ENCODE results near the gene HPS6. TPM values are rescaled to one million over a fixed set of nuclear protein-coding genes. Genes with fewer than 3 reads are reported as not detected.

The HPS6 gene
- total and polyA plus RNA-seq, 2 experiments from 2014 or later: 23.6 to 44.4 TPM

DNA sequence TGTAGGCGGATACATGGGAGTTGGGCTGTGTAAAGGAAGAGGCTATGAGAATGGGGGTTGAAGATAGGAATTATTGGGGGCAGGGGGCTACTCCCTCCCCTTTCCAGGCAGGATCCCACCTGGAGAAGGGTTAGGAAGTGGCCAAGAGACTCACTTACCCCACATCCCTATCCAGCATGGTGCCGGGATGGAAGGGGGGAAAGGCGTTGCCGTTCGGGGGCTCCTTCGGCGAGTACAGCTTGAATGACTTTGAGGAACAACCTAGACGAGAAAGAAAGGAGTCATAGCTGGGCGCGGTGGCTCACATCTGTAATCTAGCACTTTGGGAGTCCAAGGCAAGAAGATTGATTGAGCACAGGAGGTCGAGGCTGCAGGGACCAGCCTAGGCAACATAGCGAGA lies 46.1 kb downstream of the HPS6 start:
- no peak overlapping the region for H3K27ac ChIP-seq
- H3K36me3 ChIP-seq: peaks cover 41% of the 10 kb centered on the region
- no peak overlapping the region for H3K4me3 ChIP-seq
- H3K9me3 ChIP-seq (ENCODE audit: low read depth): no peaks in the 10 kb centered on the region
- DNase-seq (ENCODE audit: low read depth in 1 of 2, low spot score in 1 of 2): no peak
- H3K4me1 ChIP-seq (ENCODE audit: low read depth): peaks cover 23% of the 10 kb centered on the region
- no peaks in the 10 kb centered on the region for H3K27me3 ChIP-seq
- TF ChIP-seq, protein P1, sequence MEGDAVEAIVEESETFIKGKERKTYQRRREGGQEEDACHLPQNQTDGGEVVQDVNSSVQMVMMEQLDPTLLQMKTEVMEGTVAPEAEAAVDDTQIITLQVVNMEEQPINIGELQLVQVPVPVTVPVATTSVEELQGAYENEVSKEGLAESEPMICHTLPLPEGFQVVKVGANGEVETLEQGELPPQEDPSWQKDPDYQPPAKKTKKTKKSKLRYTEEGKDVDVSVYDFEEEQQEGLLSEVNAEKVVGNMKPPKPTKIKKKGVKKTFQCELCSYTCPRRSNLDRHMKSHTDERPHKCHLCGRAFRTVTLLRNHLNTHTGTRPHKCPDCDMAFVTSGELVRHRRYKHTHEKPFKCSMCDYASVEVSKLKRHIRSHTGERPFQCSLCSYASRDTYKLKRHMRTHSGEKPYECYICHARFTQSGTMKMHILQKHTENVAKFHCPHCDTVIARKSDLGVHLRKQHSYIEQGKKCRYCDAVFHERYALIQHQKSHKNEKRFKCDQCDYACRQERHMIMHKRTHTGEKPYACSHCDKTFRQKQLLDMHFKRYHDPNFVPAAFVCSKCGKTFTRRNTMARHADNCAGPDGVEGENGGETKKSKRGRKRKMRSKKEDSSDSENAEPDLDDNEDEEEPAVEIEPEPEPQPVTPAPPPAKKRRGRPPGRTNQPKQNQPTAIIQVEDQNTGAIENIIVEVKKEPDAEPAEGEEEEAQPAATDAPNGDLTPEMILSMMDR (IDR thresholded peaks at IDR 0.05; ENCODE audit: low read depth, low read length): no peak

DNA sequence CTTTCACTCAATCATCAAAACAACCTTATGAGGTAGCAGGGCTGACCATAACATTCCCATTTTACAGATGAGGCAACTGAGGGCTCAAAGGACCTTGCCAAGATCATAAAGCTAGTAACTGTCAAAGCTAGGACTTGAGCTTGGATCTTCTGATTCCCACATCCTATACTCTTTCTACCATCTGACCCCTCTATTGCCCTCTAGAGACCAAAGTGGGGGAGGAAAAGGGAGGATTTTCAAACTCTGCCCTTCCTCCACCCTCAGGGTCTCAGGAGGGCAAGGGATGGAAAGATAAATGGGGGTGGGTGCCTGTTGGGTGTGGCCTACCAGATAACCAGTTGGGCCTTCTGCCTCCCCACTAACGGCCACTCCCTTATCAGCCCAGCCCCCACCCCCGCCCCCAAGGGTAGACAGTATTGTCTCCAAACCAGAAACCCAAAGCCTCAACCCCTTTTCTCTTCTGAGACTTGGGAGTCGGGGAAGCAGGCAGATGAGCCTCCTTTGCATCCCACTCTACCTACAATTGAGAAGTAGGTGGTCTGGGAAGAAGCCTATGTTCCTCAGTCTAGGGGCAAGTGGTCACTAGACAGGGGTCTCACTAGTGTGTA lies 47.2 kb downstream of the HPS6 start:
- no peak overlapping the region for H3K4me3 ChIP-seq
- TF ChIP-seq, protein P1 (IDR thresholded peaks at IDR 0.05; ENCODE audit: low read depth, low read length): peak; percentile 31
- no peaks in the 10 kb centered on the region for H3K9me3 ChIP-seq (ENCODE audit: low read depth)
- no peak overlapping the region for H3K27ac ChIP-seq
- H3K36me3 ChIP-seq: peaks cover 36% of the 10 kb centered on the region
- DNase-seq (ENCODE audit: low read depth in 1 of 2, low spot score in 1 of 2): no peak
- H3K27me3 ChIP-seq: no peaks in the 10 kb centered on the region
- peaks cover 32% of the 10 kb centered on the region for H3K4me1 ChIP-seq (ENCODE audit: low read depth)

DNA sequence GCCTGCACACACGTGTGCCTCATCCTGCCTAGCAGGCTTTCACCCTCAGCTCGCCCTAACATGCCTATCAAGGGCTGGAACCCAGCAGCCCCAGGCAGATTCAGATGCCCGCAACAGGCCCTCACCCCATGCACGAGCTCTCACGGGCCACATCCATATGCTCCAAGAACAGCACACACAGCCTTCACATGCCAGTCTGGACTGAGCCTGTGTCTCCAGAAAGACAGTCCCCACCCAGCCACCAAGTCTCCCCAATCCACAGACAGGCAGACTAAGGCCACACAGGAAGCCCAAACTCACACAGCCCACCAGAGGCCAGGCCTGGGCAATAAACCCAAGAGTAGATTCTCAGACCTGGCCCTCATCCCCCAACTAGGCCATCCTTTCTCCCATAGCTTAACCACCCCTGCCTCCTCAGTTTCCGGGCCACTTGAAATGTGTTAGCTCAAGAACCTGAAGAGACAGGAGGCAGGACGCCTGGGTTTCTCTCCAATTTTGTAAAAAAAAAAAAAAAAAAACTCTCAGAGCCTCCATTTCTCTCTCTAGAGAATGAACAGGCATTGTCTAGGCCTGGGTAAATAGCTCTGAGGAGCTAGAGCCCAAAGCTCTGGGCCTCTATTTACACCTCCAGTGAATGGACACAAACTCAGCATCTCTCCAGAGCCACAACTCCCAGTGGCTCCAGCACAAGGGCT lies 48.3 kb downstream of the HPS6 start:
- no peaks in the 10 kb centered on the region for H3K9me3 ChIP-seq (ENCODE audit: low read depth)
- H3K27ac ChIP-seq: peak overlapping the region; percentile 97
- no peak for DNase-seq (ENCODE audit: low read depth in 1 of 2, low spot score in 1 of 2)
- no peaks in the 10 kb centered on the region for H3K27me3 ChIP-seq
- peak overlapping the region; percentile 78 for H3K4me3 ChIP-seq
- peaks cover 29% of the 10 kb centered on the region for H3K36me3 ChIP-seq
- TF ChIP-seq, protein P1 (IDR thresholded peaks at IDR 0.05; ENCODE audit: low read depth, low read length): no peak
- peaks cover 43% of the 10 kb centered on the region for H3K4me1 ChIP-seq (ENCODE audit: low read depth)

DNA sequence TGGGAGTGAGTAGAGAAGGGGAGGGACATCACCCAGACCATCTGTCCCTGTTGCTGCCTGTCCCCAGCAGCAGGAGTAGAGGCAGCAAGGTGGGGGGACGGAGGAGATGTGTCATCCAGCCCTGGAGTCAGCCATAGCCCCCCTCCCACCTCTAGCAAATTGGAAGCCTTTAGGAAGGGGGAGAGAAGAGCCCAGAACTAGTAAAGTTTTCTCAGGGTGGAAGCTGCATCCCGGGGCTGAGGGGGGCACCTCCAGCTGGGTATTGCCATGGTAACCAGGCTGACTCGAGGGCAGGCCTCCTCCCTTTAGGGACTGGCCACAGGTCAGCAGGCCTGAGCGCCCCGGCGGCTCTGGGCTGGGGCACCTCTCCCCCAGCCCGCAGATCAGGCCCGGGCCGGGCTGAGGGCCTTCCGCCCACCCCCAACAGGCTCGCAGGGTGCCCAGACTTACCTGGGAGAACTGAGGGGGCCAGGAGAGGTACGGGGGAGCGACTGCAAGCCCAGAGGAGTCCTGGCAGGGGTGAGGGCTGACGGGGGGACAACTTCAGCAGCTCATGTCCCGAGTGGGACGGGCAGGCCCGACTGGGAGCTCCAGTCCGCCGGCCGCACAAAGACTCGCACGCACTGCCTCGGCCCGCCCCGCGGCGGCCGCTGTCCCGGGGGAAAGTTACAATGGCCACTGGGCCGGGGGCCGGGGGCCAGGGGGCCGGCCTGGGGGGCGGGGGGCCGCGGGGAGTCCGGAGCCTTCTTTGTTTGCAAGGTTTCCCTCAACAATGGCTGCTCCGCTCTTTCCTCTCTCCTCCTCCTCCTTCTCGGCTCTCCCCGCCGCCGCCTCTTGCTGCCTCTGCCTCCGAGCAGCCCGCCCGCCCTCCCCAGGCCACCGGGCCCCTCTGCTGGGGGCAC lies 49.1 kb downstream of the HPS6 start:
- H3K27me3 ChIP-seq: no peaks in the 10 kb centered on the region
- H3K4me1 ChIP-seq (ENCODE audit: low read depth): peaks cover 50% of the 10 kb centered on the region
- peaks cover 21% of the 10 kb centered on the region for H3K36me3 ChIP-seq
- peak overlapping the region; percentile 97 for H3K27ac ChIP-seq
- H3K9me3 ChIP-seq (ENCODE audit: low read depth): no peaks in the 10 kb centered on the region
- peak in 1 of 2 donors; percentile 34 for DNase-seq (ENCODE audit: low read depth in 1 of 2, low spot score in 1 of 2)
- peak overlapping the region; percentile 78 for H3K4me3 ChIP-seq
- TF ChIP-seq, protein P1 (IDR thresholded peaks at IDR 0.05; ENCODE audit: low read depth, low read length): no peak

DNA sequence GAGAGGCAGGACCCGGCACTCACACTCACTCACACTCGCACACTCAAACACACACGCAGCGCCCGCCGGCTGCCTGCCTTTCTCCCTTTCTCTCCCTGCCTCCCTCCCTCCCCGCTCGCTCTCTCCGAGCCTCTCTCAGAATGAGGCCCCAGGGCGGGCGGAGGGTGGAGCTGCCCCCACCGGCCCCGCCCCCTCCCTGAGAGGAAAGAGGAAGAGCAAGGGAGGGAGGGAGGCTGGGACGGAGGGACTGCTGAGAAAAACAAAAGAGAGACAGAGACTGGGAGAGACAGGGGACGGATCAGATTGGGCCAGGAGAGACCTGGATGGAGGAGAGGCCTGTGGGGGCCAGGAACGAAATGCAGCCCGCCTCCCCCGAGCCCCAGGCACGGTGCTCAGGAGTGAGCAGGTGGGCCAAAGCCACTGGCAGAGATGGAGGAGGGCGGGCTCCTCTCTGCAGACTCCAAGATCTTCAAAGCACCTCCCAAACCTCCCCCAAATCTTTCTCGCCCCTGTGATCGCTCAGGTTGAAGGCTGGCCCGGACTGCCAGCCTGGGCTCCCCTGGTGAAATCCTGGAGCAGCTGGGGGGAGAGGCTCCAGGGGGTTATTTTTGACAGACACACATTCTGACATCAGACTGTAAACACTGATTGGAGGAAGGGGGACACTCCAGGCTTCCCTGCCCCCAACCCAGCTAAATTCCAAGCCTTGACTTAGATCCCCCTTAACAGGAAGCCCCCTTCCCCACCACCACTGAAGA lies 49.9 kb downstream of the HPS6 start:
- Histone ChIP-seq H3K4me3 (peak overlapping the region; percentile 78), H3K4me1 (ENCODE audit: low read depth) (peaks cover 50% of the 10 kb centered on the region), H3K9me3 (ENCODE audit: low read depth) (no peaks in the 10 kb centered on the region), H3K36me3 (peaks cover 13% of the 10 kb centered on the region), H3K27ac (peak overlapping the region; percentile 97), H3K27me3 (no peaks in the 10 kb centered on the region)
- peak; percentile 84 to 93 for DNase-seq (ENCODE audit: low read depth in 1 of 2, low spot score in 1 of 2)
- TF ChIP-seq, protein P1 (IDR thresholded peaks at IDR 0.05; ENCODE audit: low read depth, low read length): no peak

All from cardiac muscle cell (in vitro differentiated cells and primary cell).